Esophagus (tissue), 2 donors: ENCODE results near the gene VDAC2. TPM values are rescaled to one million over a fixed set of nuclear protein-coding genes. Genes with fewer than 3 reads are reported as not detected.

Experiments
- polyA plus RNA-seq, 2 donors: library from polyadenylated mRNA; stranded (reverse); fragments of 200-250 nt; gene quantifications; one replicate each; pipeline ENCODE4 v1.2.3, GENCODE V29; 2013
- donor health status: healthy with polysubstance abuse.
- donor health status: Bipolar disorder and iron deficiency.

VDAC2 gene
- polyA plus RNA-seq, 2 donors: 268 to 282 TPM

Other genes starting within 250 kb of the VDAC2 start
- 1 to 10 TPM; 8.1 to 9.7 TPM for gene SAMD8, start 99.1 kb upstream of the VDAC2 start, polyA plus RNA-seq
- gene COMTD1, start 25.2 kb downstream of the VDAC2 start, polyA plus RNA-seq: 100 to 1,000 TPM; 153 to 185 TPM
- gene ZNF503, start 191.0 kb downstream of the VDAC2 start, polyA plus RNA-seq: 10 to 100 TPM; 14.5 to 19.4 TPM
- gene LRMDA, start 220.8 kb downstream of the VDAC2 start, polyA plus RNA-seq: 1 to 10 TPM; 1.8 to 4.0 TPM